ENCODE data around the gene UBE2J1.
"Not testable (repeated sequence)": the region's sequence is repeated elsewhere in the genome, so short reads cannot be mapped to it uniquely, and the experiment has no call there.

The UBE2J1 gene

GRCh38 chr6:89310929-89311328 lies 41.6 kb downstream of the UBE2J1 start:
- in situ Hi-C loops (cut with MboI; ENCODE audit: low sequenced_read_pairs, unreplicated experiment) = no loop called here
- TF ChIP-seq CTCF (IDR thresholded peaks at IDR 0.05; ENCODE audit: borderline replicate concordance, control extremely low read depth, extremely low read depth, insufficient read depth, missing control alignments) = no peak
- DNase-seq (ENCODE audit: low spot score) = no peak

- DNase-seq (ENCODE audit: low spot score) = no peak
- in situ Hi-C loops (cut with MboI; ENCODE audit: low sequenced_read_pairs, unreplicated experiment) = no loop called here
- TF ChIP-seq CTCF (IDR thresholded peaks at IDR 0.05; ENCODE audit: borderline replicate concordance, control extremely low read depth, extremely low read depth, insufficient read depth, missing control alignments) = no peak
These were observed 43.8 kb downstream of the UBE2J1 start for GRCh38 chr6:89308525-89309395.

- in situ Hi-C loops (cut with MboI; ENCODE audit: low sequenced_read_pairs, unreplicated experiment); DNase-seq (ENCODE audit: low spot score): not testable (repeated sequence)
These were observed 48.0 kb downstream of the UBE2J1 start for GRCh38 chr6:89304517-89304916.

- TF ChIP-seq CTCF (IDR thresholded peaks at IDR 0.05; ENCODE audit: borderline replicate concordance, control extremely low read depth, extremely low read depth, insufficient read depth, missing control alignments) = no peak
- in situ Hi-C loops (cut with MboI; ENCODE audit: low sequenced_read_pairs, unreplicated experiment) = no loop called here
- DNase-seq (ENCODE audit: low spot score) = no peak
These were observed 49.6 kb downstream of the UBE2J1 start for GRCh38 chr6:89302936-89303335.

GRCh38 chr6:89302195-89302770 lies 50.2 kb downstream of the UBE2J1 start:
- DNase-seq (ENCODE audit: low spot score) = no peak
- in situ Hi-C loops (cut with MboI; ENCODE audit: low sequenced_read_pairs, unreplicated experiment) = no loop called here
- no peak for TF ChIP-seq CTCF (IDR thresholded peaks at IDR 0.05; ENCODE audit: borderline replicate concordance, control extremely low read depth, extremely low read depth, insufficient read depth, missing control alignments)

GRCh38 chr6:89301586-89302194 lies 50.8 kb downstream of the UBE2J1 start:
- no peak for DNase-seq (ENCODE audit: low spot score)
- no peak for TF ChIP-seq CTCF (IDR thresholded peaks at IDR 0.05; ENCODE audit: borderline replicate concordance, control extremely low read depth, extremely low read depth, insufficient read depth, missing control alignments)
- in situ Hi-C loops (cut with MboI; ENCODE audit: low sequenced_read_pairs, unreplicated experiment) = no loop called here

GRCh38 chr6:89299466-89299850 lies 53.1 kb downstream of the UBE2J1 start:
- in situ Hi-C loops (cut with MboI; ENCODE audit: low sequenced_read_pairs, unreplicated experiment) = no loop called here
- DNase-seq (ENCODE audit: low spot score) = no peak
- peak; percentile 26 for TF ChIP-seq CTCF (IDR thresholded peaks at IDR 0.05; ENCODE audit: borderline replicate concordance, control extremely low read depth, extremely low read depth, insufficient read depth, missing control alignments)

All from GM13976 (cell line).